ENCODE measurements around the gene PIGN.

GRCh38 chr18:62023536-62023935 is 163.3 kb downstream of the PIGN start:
- TF ChIP-seq TAF1 (IDR thresholded peaks at IDR 0.05; ENCODE audit: borderline replicate concordance, insufficient read depth, low read length) (no peak), POLR2AphosphoS5 (IDR thresholded peaks at IDR 0.05; ENCODE audit: low read depth, low read length) (no peak)

Measured in PFSK-1 (cell line).